Fibroblast of peridontal ligament (primary cell): Measurements from ENCODE around the gene PRDM16.

Experiments used
- DNase-seq: peaks from one replicate; pipeline ENCODE4 v3.0.0-alpha.2; 2010; ENCODE audit errors: extremely low read depth

The PRDM16 gene

DNA sequence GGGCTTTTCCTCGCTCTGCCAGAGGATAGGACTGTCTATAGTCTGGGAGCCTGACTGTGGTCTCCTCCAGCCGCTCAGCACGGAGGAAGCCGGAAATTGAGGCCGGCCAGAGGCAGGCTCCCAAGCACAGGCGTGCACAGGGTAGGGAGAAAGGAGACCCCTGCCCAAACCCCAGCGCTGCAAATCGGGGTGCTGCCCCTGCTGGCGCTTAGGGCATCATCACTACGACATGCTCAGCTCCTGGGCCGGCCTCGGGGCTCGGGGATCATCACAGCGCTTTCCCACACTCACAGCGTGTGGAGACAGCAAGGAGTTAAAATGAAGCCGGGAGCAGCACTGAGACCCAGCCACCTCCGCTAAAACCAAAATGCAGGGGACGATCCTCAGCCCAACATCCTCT lies 322.7 kb downstream of the PRDM16 start:
- DNase-seq, result no peak

- peak; percentile 34 for DNase-seq
These were observed 324.3 kb downstream of the PRDM16 start for GRCh38 chr1:3393024-3393986.

DNA sequence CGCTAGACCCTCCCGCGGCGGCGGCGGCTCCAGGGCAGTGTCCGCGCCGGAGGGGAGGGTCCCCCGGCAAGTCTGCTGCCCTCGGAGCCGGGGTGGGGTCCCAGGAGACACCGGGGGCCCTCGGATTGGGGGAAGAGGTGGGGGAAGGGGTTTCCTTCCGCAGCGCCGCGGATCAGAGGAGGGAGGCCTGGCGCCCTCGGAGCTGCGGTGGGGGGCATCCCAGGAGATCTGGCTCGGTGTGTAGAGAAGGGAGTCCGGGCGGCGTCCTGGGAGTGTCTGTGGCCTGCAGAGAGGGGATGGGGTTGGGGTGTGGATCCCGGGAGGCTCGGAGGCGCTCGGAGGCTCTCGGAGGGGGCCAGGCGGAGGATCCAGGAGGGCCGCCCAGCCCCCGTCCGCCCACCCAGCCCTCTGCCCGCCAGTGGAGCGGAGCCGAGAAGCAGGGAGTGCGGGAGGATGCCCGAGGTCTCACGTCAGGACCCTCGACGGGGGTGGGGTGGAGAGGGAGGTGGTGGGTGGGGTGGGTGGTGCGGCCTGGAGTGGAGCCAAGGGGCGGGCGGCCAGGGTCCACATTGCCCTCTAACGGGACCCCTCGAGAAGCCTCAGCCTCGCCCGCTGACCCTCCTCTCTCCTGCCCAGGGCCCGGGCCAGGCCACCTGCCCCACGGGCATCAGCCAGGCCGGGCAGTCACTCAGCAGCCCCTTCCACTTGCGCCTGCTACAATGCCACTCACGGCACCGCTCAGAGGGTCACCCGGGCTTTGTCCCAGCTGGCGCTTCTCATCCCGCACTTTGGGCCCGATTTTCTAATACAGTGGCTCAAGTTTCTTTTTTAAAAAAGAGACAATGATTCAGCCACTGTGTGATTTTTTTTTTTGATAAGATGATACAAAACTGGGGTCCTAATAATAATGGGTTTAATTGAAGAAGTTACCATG lies 325.3 kb downstream of the PRDM16 start:
- DNase-seq, result no peak

DNA sequence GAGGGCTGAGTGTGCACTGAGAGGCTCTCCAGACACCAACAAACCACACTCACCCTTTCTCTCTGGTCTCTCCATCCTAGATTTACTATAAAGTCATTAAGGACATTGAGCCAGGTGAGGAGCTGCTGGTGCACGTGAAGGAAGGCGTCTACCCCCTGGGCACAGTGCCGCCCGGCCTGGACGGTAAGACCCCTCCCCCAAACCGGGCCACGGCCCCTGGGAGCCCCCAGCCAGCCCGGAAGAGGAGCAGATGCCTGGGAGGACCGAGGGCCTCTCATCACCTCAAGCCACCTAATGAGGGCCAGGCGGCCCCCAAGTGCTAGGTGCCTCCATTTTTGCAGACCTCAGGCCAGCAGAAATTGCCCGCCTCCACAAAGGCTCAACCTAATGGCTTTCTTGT lies 327.4 kb downstream of the PRDM16 start:
- no peak for DNase-seq

DNA sequence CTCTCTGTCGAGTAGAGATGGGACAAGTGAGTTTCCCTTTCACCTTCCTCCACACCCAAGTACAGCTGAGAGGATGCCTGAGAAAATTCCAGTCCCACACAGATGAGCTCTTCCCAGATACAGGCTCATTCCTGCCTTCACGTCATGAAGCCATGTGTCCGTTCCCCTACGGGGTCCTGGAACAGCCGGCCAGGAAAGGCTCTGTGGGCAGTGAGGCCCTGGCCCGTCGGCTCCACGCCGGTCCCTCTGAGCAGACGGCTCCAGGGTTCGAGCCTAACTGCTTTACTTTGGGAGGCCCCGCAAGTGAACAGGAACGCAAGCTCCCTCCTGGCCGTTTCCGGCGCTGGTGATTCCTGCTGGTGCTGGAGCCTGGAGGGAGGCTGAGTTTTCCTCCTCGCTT lies 328.3 kb downstream of the PRDM16 start:
- DNase-seq, result no peak

- DNase-seq, result no peak
These were observed 329.6 kb downstream of the PRDM16 start for GRCh38 chr1:3398396-3399140.

GRCh38 chr1:3399732-3400131 lies 330.7 kb downstream of the PRDM16 start:
- DNase-seq, result peak; percentile 41

GRCh38 chr1:3401585-3402257 lies 332.7 kb downstream of the PRDM16 start:
- no peak for DNase-seq

- peak; percentile 6 for DNase-seq
These were observed 333.4 kb downstream of the PRDM16 start for GRCh38 chr1:3402258-3403010.

DNA sequence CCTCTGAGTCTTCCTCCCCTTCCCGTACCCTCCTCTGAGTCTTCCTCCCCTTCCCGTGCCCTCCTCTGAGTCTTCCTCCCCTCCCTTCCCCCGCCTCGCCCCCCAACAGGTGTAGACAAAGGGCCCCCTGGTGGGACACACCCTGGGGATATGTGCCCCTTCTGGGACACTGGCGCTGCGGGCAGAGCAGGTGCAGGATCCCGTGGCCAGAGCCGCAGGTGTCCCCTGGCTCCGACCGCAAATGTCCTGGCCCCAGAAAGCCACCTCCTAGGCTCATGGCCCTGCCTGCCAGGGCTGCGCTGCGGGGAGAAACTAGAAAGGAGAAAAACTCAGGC lies 334.0 kb downstream of the PRDM16 start:
- no peak for DNase-seq

DNA sequence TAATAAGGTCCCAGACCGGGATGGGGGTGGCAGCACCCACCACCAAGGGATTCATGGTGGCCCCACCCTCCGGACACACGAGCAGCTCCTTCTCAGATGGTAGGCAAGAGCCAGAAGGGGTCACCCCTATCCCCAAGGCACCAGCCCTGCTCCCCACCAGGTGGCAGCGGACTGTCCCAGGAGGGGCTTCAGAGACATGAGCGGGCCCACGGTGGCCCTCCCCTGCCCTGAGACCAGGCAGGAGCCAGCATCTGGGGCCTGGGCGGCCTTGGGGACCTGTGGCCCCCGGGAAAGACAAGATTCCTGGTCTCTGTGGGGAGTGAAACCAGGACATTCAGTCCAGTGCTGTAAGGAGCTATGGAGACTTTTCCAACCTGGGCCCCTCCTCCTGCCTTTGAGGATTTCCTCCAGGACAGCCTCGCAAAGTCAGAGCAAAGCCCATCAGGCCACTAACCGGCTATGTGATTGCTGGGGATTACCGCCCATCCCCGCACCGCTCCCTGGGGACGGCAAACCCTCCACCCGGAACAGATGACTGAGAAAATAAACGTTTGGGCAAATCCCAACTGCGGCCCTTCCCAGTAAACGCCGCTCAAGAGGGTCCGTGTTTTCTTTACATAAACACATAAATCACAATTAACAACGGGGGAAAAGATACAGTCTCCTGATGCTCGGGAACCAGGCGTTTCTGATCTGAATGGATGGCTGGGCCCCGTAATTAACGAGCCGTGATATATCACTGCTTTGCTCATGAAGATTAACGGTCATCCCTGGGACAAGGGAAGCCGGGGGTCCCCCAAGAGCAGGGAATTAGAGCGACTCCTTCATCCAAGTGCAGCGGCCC lies 334.6 kb downstream of the PRDM16 start:
- no peak for DNase-seq

- no peak for DNase-seq
These were observed 335.3 kb downstream of the PRDM16 start for GRCh38 chr1:3404301-3404700.

- no peak for DNase-seq
These were observed 335.8 kb downstream of the PRDM16 start for GRCh38 chr1:3404801-3405200.

GRCh38 chr1:3405491-3405890 lies 336.5 kb downstream of the PRDM16 start:
- DNase-seq, result no peak

GRCh38 chr1:3405974-3406867 lies 337.2 kb downstream of the PRDM16 start:
- DNase-seq, result no peak

GRCh38 chr1:3407021-3407420 lies 338.0 kb downstream of the PRDM16 start:
- no peak for DNase-seq

GRCh38 chr1:3408751-3409266 lies 339.8 kb downstream of the PRDM16 start:
- no peak for DNase-seq

DNA sequence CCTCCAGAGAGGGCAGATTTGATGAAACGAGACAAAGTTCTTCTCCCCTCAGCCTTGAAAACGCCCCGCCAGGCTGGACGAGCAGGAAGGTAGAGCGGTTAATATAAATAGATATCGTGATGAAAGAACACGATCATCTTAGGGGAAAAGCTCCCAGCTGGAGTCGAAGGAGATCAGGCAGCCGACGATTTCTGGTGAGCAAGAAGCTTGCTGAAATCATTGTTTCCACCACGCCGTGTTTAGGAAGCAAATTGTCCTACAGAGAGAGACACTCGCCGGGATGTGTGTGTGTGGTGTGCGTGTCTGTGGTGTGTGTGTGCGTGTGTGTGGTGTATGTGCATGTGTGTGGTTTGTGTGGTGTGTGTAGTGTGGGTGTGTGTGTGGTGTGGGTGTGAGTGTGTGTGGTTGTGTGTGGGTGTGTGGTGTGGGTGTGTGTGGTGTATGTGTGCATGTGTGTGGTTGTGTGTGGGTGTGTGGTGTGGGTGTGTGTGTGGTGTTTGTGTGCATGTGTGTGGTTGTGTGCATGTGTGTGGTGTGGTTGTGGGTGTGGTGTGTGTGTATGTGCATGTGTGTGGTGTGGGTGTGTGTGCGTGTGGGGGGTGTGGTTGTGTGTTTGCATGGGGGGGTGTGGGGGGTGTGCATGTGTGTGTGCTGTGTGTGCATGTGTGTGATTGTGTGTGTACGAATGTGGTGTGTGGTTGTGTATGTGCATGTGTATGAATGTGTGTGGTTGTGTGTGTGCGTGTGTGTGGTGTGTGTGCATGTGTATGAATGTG lies 340.6 kb downstream of the PRDM16 start:
- peak; percentile 13 for DNase-seq
